NCI-H345 treated with DMSO at 0.1 percent for 48 hours (cell line): ENCODE results near the gene NECTIN4.

Source experiments
- DNase-seq: peaks from one replicate; lab custom pipeline; 2025; ENCODE audit not compliant: unreplicated experiment; lab: John Stamatoyannopoulos, UW

NECTIN4 gene

GRCh38 chr1:161061419-161061818 is 27.9 kb downstream of the NECTIN4 start:
- DNase-seq: no peak

DNA sequence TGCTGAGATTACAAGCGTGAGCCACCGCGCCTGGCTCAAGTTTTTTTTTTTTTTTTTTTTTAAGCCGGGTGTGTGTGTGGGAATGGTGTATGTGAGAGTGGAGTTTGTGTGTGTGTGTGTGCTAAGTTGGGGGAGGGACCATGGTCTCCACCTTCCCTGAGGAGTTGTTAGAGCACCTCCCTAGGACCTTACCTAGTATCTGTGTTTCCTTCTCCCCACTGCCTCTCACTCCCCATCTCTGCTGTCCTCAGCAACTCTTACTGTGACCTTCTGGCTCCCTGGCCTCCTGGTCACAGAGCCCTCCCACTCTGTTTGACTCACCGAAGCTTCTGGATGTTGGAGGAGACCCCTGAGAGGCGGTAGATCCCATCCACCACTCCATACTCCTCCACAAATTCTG is 30.1 kb downstream of the NECTIN4 start:
- DNase-seq: no peak

DNA sequence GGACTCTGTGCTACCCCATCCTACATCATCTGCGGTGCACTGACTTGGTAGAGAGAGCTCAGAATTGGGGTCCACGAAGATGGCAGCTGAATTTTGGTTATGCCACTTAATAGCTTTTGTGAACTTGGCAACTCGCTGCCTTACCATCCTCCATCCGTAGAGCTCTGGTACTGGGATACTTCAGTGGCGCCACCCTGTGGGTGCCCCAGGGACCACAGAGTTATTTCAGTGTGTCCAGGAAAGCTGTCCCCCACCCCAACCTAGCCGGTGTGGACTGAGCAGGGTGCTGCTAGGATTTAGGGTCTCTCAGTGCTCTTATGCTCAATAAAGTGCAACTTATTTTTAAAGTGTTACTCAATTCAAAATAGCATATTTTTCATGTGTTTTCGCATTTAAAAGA is 34.6 kb downstream of the NECTIN4 start:
- no peak for DNase-seq

DNA sequence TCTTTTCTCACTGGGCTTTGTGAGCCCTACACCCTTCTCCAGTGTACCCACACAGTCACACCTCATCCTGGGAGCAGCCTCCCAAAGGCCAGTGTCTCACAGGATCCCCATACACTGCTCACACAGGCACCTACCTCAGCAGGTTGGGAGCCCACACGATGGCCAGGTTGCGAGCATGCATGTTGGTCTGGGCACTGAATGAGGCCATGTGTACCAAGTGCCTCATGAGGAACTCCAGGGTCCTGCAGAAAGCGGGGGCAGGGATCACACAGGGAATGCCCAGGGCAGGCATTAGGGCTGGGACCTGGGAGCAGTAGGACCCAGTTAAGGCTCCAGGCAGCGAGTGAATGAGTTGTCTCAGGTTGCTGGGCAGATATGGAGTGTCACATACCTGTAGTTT is 35.1 kb downstream of the NECTIN4 start:
- DNase-seq: no peak

GRCh38 chr1:161052899-161053298 is 36.5 kb downstream of the NECTIN4 start:
- DNase-seq: no peak

GRCh38 chr1:161051219-161051618 is 38.1 kb downstream of the NECTIN4 start:
- no peak for DNase-seq

DNA sequence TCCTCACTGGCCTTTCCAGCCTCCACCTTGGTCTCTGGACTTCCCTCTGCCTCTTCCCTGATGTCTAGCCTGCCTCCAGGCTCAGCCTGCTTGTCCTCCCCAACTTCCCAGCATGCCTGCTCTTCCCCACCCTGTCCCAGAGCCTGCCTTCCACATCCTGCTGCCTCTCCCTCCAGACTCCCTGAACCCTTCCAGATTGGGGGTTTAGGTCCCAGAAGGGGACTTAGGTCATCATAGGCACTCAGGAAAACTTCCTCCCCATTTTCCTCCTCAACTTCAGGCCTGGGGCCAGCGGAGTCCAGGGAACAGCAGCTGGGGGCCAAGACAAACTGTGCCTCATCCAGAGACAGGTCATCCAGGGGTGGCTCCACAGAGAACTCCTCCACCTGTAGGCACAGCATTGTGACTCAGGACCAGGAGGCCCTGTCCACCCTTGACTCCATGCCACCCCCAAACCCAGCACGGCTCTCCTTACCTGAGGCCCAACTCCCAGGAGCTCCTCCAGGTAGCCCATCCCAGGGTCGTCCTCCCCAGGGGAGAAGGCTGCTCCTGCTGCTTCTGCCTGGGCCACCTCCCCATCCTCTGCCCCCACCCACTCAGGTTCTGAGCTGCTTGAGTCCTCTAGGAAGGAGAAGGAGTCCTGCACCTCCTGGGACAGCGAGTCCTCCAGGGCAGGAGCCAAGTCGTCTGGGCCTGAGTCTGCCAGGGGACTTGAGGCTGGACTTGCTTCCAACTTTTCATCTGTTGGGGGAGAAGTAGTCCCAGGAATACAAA is 40.2 kb downstream of the NECTIN4 start:
- no peak for DNase-seq

DNA sequence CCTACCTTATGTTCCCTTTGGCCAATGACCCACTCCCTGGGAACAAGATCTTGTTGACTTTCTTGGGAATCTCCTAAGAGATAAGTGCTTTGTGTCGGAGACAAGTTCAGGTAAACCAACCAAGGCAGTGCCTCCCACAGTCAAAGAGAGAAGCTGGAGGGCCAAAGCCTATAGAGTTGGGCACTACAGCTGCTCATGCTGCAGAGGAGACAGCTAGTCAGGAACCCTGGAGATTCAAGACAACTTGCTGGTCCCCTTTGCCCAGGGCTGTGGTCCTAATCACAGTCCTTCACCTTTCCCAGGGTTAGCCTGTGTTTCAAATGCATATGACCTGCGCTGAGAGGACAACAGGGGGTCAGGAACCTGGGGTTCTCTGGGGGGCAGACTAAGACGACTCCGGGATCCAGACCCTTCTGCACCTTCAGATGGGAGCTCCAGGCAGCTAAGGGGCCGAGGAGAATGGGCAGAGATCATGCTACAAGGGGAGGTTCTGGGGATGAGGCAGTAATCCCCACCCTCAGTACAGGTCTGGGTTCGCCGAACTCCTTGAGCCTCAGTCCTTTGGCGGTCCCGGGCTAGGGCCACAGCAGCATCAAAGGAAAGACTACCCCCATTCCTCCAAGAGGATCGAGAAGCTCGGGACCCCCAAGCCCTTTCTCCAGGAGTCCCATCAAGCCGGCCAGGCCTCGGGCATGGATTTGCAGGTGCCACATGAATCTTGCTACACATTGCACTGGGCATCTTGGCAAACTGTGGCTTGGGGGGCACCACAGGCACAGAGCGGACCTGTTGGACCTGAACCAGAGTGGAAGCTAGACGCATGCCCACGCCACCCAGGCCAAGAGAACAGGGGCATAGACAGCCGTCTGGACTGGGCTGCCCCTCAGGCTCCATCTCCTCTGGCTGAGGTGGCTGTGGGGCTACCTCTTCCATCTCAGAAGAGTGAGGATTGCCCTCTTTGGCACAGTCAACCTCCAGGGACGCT is 41.6 kb downstream of the NECTIN4 start:
- DNase-seq: no peak

- DNase-seq: no peak
Observed at GRCh38 chr1:161046605-161047228, 42.6 kb downstream of the NECTIN4 start.

DNA sequence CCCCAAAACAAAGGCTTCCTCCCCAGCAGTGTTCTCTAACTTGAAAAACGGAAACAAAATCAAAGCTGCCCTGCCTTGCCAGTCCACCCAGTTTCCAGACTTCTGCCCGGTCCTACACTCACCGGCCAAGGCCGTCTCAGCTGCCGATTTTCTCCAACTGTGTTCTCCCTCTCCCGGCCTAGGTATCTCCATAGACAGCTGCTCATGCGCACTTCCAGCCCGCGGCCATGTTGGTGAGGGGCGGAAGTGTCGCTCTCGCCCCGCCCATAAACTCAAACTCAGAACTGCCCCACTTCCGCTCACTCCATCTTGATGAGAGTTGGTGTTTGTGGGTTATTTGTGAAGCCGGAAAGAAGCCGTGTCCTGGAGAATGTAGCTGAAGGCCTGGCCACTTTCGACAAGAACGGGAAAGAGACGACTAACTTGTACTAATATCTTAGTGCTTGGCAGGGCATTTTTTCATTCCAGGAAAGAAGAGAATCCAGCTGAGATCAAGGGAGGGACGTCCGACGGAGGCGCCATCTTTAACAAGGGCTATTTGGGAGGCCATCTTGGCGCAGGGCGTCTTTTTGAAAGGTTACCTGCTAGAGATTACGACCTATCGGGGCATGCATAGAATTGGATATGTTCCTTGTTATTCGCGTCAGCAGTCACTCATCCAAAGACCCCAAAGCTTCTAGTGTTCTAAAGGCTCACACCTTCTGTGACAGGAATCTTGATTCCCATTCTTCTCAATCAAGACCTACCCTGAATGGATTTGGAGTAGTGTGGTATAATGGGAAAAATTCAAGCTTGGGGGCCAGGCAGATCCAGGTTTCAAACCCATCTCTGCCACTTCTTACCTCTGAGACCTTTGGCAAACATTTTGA is 43.4 kb downstream of the NECTIN4 start, which contains the start of gene USF1:
TSS of gene USF1 (minus strand) at position 242 of the 869 bp plus-strand sequence. CDS start 2,702 bp downstream, outside the sequence.
- peak; percentile 94 for DNase-seq

- DNase-seq: peak; percentile 4
Observed at GRCh38 chr1:161044908-161045735, 44.2 kb downstream of the NECTIN4 start.

GRCh38 chr1:161044535-161044907 is 44.8 kb downstream of the NECTIN4 start:
- no peak for DNase-seq

DNA sequence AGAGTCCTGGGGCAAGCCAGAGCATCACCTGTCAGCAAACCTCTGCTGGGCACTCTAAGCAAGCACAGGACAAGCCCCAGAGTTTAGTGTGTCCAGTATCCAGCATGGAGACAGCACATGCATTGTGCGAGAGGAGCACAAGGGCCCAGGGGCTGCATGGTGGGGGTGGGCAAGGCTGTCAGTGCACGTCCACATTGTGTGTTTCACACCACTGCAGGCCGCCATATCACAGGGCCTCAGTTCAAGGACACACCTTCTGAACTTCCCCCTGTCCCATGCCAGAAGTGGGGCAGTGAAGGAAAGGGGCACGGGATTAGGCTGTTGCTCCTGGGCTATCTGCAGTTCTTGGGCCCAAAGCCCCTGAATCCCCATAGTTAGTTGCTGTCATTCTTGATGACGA is 49.8 kb downstream of the NECTIN4 start:
- DNase-seq: no peak

DNA sequence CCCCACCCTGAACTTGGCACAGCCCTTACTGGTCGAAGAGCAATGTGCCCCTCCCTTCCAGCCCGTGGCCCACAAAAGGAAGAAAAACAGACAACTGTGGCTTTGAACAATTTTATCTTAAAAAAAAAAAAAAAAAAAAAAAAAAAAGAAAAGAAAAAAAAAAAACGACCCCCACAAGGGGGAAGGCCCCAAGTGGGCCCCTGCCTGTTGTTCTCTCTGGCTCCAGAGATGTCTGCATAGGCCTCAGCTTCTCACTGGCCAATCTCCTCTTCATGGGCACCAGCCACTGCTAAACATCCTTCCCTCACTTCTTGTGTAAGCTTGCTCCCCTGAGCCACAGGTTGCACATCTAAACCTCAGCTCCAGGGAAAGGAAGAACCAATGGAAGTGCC is 50.2 kb downstream of the NECTIN4 start:
- no peak for DNase-seq

GRCh38 chr1:161038523-161039153 is 50.7 kb downstream of the NECTIN4 start, which contains the start of gene TSTD1:
Gene TSTD1, minus strand, starts transcription at chr1:161038964. Its CDS starts 75 bp downstream, at chr1:161038889.
- DNase-seq: peak; percentile 71

- DNase-seq: peak; percentile 12
Observed at GRCh38 chr1:161037661-161038522, 51.5 kb downstream of the NECTIN4 start.

DNA sequence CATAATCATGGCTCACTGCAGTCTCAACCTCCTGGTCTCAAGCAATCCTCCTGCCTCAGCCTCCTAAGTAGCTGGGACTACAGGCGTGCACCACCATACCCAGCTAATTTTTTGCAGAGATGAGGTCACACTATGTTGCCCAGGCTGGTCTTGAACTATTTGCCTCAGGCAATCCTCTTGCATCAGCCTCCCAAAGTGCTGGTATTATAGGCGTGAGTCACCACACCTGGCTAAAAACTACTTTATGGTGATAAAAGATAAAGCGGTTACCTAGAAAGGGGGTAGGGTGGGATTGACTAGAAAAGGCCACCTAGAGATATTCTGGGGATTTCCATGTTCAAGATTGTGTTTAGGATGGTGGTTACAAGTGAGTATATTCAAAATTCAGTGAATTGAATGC is 55.6 kb downstream of the NECTIN4 start:
- no peak for DNase-seq

GRCh38 chr1:161032409-161032808 is 56.9 kb downstream of the NECTIN4 start:
- no peak for DNase-seq
